CD4-positive, alpha-beta T cell treated with Interleukin-4 for 1 hour (primary cell): ENCODE measurements around the gene TRAPPC11.
"Not testable (repeated sequence)": the region's sequence is repeated elsewhere in the genome, so short reads cannot be mapped to it uniquely, and the experiment has no call there.

Experiments
- DNase-seq, 2 donors: peaks; one replicate each; pipeline ENCODE4 v3.0.0-alpha.2; 2020 to 2022

TRAPPC11 gene

GRCh38 chr4:183659029-183659871 is at the start of gene TRAPPC11, which contains the start of gene RWDD4:
TRAPPC11 (plus strand) TSS chr4:183659293; CDS start chr4:183663868, 4,575 bp downstream.
RWDD4 (minus strand) TSS chr4:183659185; CDS start chr4:183658952, 233 bp downstream.
- peak; percentile 97 for DNase-seq

GRCh38 chr4:183610033-183610432 is 49.1 kb upstream of the TRAPPC11 start:
- DNase-seq = no peak

GRCh38 chr4:183610613-183611012 is 48.5 kb upstream of the TRAPPC11 start:
- no peak for DNase-seq

GRCh38 chr4:183611210-183611830 is 47.8 kb upstream of the TRAPPC11 start:
- DNase-seq = no peak

- no peak for DNase-seq
Measured at GRCh38 chr4:183612329-183613250, 46.5 kb upstream of the TRAPPC11 start.

GRCh38 chr4:183617075-183617474 is 42.0 kb upstream of the TRAPPC11 start:
- DNase-seq = no peak

- DNase-seq = no peak
Measured at GRCh38 chr4:183618681-183619080, 40.4 kb upstream of the TRAPPC11 start.

- no peak for DNase-seq
Measured at GRCh38 chr4:183620421-183620820, 38.7 kb upstream of the TRAPPC11 start.

- no peak for DNase-seq
Measured at GRCh38 chr4:183621875-183622274, 37.2 kb upstream of the TRAPPC11 start.

GRCh38 chr4:183624548-183624947 is 34.5 kb upstream of the TRAPPC11 start:
- no peak for DNase-seq

- no peak for DNase-seq
Measured at GRCh38 chr4:183626168-183626567, 32.9 kb upstream of the TRAPPC11 start.

- DNase-seq = not testable (repeated sequence)
Measured at GRCh38 chr4:183627286-183627685, 31.8 kb upstream of the TRAPPC11 start.

GRCh38 chr4:183627979-183628588 is 31.0 kb upstream of the TRAPPC11 start:
- no peak for DNase-seq

GRCh38 chr4:183631577-183632198 is 27.4 kb upstream of the TRAPPC11 start:
- DNase-seq = no peak

GRCh38 chr4:183632689-183633088 is 26.4 kb upstream of the TRAPPC11 start:
- DNase-seq = no peak

- DNase-seq = no peak
Measured at GRCh38 chr4:183633476-183634400, 25.4 kb upstream of the TRAPPC11 start.

GRCh38 chr4:183635321-183635720 is 23.8 kb upstream of the TRAPPC11 start:
- DNase-seq = no peak

GRCh38 chr4:183635741-183636140 is 23.4 kb upstream of the TRAPPC11 start:
- no peak for DNase-seq

GRCh38 chr4:183636503-183636902 is 22.6 kb upstream of the TRAPPC11 start:
- DNase-seq = no peak

GRCh38 chr4:183636923-183637322 is 22.2 kb upstream of the TRAPPC11 start:
- no peak for DNase-seq

- no peak for DNase-seq
Measured at GRCh38 chr4:183637461-183637860, 21.6 kb upstream of the TRAPPC11 start.
